SIG-M5 treated with dmso at 0.1 percent for 504 hours (cell line): Measurements from ENCODE around the gene DBNL.

Experiments used
- DNase-seq: peaks from one replicate; lab custom pipeline; 2025; ENCODE audit not compliant: unreplicated experiment; lab: John Stamatoyannopoulos, UW

The DBNL gene

DNA sequence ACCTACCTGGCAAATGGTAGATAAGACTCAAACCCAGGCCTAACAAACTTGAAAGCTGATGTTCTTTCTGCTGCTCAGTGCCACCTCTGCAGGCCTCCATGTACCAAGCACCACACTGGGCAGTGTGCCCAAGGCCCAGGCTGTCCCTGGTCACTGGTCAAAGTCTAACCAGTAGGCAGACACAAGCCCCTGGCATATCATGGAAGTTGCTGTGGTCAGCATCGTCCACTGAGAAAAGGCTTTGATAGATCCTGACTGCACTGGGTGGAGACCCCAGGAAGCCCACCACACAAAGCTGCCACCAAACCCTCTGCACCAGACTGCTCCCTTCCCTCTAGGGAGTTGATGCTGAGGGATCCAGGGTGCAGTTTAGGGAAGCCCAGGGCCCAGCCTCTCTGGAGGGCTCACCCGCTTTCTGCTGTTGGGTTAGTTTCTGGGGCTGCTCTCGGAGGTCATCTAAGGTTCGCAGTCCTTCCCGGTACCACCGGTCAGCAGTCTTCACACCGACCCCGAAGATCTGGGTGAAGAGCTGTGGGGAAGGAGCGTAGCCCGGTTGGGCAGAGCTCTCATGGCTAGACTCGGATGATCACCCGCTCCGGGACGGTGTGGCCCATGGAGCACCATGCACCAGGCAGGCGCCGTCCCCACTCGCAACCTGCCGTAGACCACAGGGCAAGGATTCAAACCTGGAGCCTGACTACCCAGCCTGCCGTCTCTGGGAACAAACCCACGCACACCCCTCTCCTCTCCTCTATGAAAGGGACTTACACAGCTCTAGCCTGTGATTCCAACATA, 31.8 kb downstream of the DBNL start:
- DNase-seq = no peak

DNA sequence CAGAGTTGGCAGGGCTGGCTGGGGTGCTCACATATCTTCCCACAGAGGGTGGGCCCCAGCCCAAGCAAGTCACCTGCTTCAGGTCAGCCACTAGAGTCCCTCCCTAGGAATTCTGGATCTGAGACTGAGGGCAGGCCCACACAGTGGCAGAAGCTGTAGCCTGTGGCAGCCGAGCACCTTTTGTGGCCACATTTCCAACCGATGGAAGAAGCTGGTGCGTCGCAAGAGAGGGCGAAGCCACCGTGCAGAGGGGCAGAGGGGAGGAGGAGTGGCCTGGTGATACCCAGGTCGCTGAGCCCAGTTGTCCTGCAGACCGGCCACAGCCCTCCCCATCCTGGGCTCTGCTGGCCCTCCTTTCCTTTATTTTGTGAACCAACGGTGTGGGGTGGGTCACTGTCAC, 32.6 kb downstream of the DBNL start:
- DNase-seq = no peak

DNA sequence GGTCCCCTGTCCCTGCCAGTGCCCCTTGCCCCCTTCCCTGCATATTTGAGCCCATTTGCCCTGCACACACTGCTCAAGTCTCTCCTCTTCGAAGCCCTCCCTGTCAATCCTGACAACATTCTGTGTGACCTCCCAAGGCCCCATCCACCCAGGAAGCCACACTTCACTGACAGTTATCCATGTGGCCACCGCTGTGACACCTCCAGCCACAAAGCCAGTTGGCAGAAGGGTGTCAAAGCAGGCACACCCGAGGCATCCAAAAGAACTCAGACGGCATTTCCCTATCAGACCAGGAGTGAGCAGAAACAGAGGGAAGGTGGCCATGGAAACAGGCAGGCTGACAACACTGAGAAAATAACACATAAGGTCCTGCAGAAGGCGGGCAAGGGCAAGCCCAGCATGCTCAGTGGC, 33.2 kb downstream of the DBNL start:
- DNase-seq = no peak

DNA sequence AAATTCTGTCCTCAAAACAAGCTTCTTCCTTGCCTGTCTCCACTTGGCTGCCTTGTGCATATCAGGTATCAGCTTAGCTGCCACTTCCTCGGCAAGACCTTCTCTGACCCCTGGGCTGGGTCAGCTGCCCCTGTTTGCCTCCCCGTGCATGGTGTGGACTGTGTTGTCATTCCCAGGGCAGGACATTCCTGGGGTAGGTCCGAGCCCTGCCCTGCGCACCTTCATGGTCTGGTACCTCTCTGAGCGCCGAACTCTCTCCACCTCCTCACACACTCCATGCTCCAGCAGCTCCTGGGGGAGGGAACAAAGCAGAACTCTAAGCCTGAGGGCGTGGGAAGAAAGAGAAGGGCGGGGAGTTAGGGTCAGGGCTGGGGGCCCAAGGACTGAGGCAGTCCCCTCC, 34.0 kb downstream of the DBNL start:
- no peak for DNase-seq

DNA sequence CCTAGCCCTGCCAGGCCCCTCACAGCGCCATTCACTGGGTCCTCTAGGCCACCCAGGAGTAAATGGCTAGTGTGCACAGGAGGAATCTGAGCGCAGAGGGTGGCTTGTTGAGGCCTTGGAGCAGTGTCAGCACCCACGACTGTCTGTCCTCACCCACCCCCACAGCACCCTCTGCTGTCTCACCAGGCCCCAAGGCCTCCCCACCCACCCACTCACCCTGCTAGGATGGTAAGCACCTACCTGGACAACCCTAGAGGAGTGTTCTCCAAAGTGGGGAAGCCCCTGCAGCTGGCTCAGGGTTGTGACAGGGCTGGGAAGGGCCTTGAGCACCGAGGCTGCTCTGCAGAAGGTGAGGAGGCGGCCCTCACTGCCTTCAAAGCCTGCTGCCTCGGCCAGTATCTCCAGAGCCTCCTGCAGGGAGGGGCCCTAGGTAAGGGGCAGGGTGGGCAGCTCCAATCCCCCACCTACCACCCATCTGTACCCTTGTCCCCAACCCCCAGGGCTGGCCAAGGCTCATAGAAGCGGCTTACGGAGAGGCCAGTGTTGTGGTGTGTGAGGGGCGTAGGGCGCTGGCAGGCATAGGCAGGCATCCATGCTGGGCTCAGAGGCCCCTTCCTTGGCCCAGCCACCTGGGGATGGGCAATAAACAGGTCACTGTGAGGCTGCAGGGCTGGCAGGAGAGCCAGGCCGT, 35.0 kb downstream of the DBNL start:
- DNase-seq = no peak

DNA sequence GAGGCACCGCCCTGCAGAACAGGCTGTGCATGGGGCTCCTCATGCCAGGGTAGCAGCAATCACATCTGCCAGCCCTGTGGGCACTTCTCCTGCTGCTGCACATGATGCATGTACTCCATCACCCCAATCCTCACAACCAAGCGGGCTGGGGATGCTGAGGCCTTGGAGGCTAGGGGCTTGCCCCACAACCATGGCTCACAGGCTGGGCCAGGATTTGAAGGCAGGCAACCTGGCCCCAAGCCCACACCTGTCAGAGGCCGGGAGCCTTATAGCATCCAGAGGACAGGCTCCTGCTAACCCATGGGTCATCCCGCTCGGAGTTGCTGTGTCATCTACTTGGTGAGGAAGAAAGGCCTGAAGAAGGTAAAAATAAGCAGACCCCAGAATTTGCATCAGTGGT, 35.6 kb downstream of the DBNL start:
- DNase-seq = no peak

DNA sequence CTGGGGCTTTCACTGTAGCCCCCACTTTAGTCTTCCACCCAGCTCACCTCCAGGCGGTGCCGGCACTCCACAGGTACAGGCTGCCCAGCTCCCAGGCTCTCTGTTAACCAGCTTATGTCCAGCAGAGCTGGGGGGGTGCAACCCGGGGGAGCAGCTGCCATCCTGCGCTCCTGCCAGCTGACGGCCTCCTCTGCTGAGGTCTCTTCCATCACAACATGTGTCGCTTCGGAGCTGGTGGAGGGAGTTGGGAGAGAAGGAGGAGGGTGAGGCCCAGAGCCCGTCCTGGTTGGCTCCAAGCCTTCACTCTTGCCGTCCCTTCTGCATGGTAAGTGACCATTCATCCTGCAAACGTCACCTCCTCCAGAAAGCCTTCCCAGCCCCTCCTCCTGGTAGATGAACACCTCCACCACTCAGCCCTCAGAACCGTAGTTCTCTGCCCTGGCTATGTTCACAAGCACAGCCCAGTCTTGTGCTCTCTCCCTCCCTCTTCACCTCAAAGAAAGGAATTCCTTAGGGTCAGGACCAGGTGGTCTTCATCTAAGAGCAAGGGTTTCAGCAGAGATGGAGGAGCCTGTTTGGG, 36.3 kb downstream of the DBNL start:
- DNase-seq = no peak

DNA sequence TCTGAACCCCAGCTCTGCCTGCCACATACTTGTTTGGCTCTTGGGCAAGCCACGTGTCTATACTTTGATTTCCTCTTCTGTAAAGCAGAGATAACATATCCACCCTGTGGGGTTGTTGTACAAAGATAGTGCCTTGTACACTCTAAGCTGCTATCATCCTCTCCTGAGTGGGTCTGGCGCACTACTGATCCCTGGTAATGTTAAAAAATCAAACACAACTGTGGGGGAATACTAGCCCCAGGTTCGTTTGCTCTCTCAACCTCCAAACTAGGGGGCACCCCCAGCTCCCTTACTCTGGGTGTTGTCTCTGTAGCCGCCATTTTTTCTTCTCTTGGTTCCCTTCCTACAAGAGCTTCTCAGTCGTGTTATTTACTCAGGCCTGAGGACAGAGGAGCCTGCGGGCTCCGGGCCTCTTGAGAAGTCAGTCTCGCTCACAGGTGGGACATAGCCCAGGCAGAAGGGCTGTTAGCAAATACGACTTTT, 36.8 kb downstream of the DBNL start:
- DNase-seq = peak; percentile 40

DNA sequence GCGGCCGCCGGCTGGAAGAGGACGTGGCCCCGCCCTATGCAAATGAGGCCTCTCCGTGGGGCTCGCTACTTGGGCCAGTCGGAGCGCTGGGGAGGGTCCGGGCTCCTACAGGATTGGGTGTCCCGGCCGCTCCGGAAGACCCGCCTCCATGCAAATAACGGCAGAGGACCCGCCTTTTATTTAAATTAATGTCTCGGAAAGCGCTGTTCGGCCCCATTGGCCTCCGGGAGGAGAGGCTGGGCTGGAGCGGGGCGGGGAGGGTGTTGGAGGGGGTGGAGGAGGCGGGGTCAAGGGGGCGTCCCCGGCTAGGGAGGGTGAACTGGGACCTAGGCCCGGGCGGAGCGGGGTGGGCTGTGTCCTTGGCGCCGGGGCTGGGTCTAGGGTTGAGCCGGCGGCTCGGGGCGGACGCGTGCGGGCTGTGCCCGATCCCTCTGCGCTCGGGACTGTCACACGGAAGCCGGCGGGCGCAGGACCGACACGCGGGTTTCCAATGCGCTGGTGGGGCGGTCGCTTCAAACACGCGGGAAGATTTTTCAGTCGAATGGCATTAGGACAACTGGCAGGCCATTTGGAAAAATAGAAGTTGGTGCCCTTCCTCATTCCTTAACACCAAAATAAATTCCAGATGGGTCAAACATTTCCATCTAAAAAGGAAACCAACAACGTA, 38.2 kb downstream of the DBNL start:
- DNase-seq = peak; percentile 99

DNA sequence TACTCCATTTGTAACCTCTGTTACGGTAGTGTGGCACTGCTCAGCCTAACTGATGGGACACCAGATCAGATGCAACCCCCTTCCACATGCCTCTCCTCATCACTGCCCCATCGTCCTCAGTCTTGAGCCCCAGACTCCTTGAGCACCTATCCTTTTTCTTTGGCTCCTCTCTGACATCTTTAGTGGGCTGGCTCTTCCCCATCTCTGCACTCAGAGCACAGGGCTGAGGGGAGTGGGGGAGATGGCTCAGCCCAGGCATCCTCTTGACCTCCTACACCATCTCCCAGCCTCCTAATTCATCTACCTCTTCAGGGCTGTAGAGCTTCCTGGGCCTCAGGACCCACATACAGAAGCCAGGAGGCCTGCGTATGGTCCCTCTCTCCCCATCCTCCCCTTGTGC, 39.3 kb downstream of the DBNL start:
- no peak for DNase-seq

DNA sequence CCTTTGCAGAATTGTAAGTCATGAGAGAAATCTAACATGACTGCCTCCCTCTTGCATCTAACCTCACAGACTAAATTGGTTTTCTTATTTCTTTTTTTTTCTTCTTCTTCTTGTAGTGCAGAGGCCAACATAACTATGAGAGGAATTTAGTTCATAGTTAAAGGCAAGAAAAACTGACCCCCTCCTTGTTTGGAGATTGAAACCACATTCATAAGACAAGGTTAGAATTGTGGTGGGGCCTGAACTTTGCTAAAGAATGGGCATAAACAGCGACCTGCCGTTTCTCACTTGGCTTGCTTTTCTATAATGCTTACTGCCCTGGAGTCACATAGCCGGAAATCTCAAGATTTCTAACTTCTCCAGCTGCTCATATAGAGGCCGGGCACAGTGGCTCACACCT, 40.2 kb downstream of the DBNL start:
- no peak for DNase-seq

DNA sequence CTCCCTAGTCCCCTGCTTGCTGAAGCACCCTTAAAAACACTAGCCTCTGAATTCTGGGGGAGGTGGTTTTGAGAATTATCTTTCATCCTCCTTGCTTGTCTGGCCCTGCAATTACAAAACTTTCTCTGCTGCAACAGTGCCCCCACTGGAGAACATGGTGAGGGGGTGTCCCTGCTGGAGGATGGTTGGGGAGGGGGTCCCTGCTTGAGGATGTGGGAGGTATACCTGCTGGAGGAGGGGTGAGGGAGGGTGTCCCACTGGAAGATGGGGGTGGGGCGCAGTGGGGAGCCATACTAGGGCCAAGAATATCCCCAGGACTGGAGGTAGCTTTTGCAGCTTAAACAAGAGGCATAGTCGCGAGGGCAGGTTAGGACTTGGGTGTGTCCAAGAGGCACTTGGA, 41.0 kb downstream of the DBNL start:
- no peak for DNase-seq

DNA sequence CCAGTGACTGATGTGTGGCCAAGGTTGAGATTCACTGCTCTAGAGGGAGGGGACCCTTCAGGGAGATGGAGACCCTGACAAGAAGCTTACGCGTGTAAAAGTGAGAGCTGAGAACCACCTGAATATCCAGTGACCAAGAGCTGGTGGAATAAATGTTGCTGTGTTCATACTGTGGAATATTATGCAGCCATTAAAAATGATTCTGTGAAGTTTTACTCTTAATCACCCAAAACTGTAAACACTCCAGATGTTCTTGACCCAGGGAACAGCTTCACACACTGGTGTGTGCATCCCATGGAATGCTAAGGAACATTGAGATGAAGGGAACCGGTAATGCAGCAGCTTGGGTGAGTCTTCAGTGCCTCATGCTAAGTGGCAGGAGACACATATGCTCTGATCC, 42.1 kb downstream of the DBNL start:
- no peak for DNase-seq

DNA sequence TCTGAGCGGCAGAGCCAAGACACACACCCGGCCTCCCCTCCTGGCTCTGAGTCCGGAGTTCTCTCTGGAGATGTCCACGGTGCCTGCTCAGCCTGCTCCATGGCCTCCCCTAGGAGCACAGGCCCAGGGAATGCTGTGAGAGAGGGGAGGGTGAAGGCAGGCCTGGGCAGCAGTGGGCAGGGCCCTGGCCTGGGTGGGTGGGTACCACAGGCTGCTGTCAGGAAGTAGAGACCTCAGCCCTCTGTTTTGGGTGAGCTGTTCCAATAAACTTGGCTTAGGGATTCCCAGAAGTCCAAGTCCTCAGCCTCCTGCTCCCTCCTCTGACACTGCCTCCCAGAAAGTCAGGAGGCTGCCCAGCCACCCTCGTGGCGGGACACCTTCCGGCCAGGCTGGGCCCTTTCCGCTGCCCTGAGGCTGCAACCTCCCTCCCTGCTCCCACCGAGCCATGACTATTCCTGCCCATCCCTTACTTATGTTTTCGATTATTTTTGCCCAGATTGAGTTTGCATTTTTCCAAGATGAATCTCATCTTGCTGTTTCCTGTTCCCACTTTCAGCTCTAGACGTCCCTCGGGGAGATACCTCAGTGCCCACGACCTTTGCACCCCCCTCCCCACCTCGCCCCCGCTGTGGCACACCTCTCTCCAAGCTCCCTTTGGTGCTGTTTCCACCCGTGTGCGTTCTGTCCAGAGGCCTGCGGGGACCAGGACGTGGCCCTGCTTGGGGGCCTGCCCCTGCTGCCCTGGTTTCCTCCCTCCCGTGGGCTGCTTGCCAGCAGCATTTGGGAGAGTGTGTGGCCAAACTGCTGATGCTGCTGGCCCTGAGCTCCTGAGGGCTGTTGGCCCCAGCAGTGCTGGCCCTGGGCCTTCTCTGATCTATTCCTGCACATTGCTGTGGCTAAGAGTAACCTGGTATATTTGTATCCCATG, 43.7 kb downstream of the DBNL start:
- DNase-seq = no peak

DNA sequence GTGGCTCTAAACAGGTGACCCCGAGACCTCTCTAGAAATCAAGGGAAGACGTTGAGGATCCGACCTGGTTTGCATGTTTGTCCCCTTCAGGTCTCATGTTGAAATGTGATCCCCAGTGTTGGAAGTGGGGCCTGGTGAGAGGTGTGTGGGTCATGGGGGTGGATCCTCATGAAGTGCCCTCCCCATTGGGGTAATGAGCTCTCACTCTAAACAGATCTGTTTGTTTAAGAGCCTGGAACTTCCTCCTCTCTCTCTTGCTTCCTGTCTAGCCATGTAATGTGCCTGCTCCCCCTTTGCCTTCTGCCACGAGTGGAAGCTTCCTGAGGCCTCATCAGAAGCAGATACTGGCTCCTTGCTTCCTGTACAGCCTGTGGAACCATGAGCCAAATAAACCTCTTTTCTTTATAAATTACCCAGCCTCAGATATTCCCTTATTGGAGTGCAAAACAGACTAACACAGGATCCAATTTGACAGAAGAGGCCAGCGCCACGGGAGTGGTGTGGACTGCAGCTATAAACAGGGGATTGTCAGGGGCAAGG, 48.7 kb downstream of the DBNL start:
- DNase-seq = no peak

DNA sequence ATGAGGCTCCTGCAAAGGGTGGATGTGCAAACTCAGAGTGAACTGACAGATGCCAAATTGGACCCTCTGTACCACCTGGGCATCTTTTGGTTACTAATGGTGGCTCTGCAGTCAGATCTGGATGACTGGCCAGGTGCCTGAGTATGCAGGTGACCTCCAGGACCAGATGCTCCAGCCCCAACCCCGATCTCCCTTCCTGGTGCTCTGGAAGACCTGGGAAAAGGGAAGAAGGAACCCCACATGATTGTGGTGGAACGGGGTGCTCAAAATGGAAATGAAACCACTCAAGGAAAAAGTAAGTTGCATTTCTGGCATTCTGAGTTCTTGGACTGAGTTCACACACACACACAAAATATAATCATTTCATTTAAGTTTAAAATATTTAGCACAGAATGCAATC, 49.9 kb downstream of the DBNL start:
- no peak for DNase-seq

DNA sequence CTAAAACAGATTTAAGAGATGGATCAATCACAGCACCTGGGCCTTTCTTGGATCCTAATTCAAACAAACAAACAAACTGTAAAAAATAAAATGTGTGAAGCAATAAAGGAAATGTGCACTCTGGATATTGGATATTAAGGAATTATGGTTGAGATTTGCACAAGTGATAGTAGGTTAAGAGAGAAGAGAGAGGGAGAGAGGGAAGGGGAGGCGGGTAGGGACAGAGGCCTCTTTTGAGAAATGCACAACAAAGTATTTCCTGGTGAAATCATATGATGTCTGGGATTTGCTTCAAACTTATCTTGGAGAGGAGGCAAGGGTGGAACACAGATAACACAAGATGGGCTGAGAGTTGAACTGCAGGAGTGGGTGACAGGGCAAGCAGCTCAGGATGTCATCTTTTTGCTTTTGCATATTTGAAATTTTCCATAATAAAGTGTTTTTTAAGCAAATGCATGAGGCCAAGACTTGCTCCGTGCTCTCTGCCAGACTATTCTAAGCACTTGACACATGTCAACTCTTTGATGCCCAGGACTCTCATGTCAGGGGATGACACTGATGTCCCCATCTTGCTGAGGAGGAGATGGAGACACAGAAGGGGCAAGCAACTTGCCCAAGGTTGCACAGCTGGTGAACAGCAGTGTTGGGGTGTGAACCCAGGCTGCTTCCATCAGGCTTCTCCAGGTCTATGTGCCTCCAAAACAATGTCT, 50.5 kb downstream of the DBNL start:
- no peak for DNase-seq

DNA sequence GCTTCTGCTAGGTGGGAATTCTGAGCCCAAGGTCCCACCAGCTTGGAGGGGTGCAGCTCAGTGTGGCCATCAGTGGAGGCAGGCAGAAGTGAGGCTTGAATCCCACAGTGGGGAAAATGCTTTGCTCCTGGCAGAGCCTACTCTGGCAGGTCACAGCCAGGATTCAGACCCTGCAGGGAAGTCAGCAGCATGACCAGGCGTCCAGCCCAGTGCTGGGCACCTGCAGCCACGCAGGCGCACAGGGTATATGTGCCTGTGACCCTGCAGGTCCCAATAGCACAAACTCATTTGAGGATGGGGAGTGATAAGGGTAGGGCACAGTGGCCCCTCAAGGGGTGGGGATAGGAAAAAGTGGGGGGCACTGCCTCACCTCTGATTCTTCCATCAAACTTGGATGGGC, 51.3 kb downstream of the DBNL start:
- DNase-seq = no peak

DNA sequence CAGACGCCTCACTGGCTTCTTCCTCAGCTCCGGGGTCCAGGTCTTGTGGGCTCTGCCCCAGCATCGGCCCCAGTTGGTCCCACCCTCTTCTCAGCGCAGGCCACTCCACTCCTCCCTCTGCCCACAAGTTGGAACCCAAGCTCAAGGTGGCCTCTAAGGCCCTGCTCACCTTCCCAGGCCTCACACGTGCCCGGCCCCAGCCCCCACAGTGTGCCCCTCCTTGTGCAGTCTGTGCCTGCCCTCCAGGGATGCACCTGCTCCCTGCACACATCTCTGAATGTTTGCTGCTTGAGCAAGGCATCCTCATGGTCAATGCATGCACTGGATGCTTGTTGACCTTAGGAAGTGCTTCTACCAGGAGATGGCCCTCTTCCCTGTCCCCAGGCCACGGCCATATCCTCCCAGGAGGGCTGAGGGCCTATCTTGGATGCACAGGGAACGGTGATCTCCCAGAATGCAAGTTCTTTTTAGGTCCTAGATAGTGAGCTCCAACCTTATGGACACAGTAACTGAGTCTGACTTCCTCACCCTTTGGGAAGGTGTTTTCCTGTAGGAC, 51.9 kb downstream of the DBNL start:
- DNase-seq = no peak
